HL-60 (cell line): ENCODE results near the gene MAD1L1.
A peak's percentile ranks its signal among the peaks of the same experiment; 100 is the strongest.
"Not testable (repeated sequence)": the region's sequence is repeated elsewhere in the genome, so short reads cannot be mapped to it uniquely, and the experiment has no call there.

Experiments
- GABPA ChIP-seq: IDR thresholded peaks from 2 replicates; pipeline ENCODE4 v1.6.1; 2012; ENCODE audit warnings: low read depth
- SPI1 ChIP-seq: IDR thresholded peaks from 2 replicates; pipeline ENCODE4 v1.6.1; 2012; ENCODE audit warnings: low read depth, mild to moderate bottlenecking, borderline replicate concordance
- TF ChIP-seq, protein P1 (sequence below): IDR thresholded peaks from one replicate; pipeline ENCODE4 v1.5.1; 2011; ENCODE audit warnings: low read length, control low read depth, inconsistent platforms; ENCODE audit not compliant: insufficient read depth
- TF ChIP-seq, protein P2 (sequence below): IDR thresholded peaks from 2 replicates; pipeline ENCODE4 v1.6.1; 2012; ENCODE audit warnings: low read depth; ENCODE audit not compliant: insufficient replicate concordance

DNA sequence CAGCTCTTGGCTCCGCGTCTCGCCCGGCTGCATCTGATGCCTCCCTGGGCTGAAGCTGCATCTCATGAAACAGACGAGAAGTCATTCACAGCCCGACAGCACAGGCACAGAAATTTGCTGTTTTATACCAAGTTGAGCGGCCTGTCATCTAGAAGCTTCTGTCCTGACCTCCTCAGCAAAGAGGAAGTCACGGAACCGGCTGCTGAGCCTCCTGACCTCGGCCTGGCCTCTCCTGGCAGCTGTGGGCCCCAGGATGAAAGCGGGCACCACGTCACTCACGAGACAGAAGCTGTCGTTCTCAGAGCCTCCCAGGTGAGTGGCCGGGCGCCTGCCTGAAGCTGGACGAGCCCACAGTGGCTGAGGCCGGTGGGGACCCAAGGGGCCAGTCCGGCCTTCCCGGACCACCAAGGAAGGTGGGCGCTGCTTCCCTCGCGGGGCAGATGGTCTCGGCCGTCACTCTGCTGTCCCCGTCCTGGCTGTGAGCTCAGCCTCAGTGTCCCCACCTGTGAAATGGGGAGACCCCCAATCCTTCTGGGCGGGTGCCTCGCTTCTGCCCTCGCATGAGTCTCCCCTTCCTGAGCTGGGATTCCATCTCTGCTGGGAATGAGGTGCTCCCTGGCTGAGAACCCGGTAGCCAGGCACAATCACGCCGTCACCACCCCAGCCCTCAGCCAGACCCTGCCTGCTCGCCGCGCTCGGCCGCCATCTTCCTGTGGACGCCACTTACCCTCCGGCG, 391.3 kb downstream of the MAD1L1 start:
- TF ChIP-seq, protein P1, sequence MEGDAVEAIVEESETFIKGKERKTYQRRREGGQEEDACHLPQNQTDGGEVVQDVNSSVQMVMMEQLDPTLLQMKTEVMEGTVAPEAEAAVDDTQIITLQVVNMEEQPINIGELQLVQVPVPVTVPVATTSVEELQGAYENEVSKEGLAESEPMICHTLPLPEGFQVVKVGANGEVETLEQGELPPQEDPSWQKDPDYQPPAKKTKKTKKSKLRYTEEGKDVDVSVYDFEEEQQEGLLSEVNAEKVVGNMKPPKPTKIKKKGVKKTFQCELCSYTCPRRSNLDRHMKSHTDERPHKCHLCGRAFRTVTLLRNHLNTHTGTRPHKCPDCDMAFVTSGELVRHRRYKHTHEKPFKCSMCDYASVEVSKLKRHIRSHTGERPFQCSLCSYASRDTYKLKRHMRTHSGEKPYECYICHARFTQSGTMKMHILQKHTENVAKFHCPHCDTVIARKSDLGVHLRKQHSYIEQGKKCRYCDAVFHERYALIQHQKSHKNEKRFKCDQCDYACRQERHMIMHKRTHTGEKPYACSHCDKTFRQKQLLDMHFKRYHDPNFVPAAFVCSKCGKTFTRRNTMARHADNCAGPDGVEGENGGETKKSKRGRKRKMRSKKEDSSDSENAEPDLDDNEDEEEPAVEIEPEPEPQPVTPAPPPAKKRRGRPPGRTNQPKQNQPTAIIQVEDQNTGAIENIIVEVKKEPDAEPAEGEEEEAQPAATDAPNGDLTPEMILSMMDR, result not testable (repeated sequence)
- not testable (repeated sequence) for TF ChIP-seq GABPA
- TF ChIP-seq, protein P2, sequence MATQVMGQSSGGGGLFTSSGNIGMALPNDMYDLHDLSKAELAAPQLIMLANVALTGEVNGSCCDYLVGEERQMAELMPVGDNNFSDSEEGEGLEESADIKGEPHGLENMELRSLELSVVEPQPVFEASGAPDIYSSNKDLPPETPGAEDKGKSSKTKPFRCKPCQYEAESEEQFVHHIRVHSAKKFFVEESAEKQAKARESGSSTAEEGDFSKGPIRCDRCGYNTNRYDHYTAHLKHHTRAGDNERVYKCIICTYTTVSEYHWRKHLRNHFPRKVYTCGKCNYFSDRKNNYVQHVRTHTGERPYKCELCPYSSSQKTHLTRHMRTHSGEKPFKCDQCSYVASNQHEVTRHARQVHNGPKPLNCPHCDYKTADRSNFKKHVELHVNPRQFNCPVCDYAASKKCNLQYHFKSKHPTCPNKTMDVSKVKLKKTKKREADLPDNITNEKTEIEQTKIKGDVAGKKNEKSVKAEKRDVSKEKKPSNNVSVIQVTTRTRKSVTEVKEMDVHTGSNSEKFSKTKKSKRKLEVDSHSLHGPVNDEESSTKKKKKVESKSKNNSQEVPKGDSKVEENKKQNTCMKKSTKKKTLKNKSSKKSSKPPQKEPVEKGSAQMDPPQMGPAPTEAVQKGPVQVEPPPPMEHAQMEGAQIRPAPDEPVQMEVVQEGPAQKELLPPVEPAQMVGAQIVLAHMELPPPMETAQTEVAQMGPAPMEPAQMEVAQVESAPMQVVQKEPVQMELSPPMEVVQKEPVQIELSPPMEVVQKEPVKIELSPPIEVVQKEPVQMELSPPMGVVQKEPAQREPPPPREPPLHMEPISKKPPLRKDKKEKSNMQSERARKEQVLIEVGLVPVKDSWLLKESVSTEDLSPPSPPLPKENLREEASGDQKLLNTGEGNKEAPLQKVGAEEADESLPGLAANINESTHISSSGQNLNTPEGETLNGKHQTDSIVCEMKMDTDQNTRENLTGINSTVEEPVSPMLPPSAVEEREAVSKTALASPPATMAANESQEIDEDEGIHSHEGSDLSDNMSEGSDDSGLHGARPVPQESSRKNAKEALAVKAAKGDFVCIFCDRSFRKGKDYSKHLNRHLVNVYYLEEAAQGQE, result not testable (repeated sequence)
- peak; percentile 60; the same call in 1 of the 2 replicates for TF ChIP-seq SPI1
